Stimulated activated CD4-positive, alpha-beta T cell treated with anti-CD3 and anti-CD28 coated beads, Interleukin-12 subunit alpha, Interleukin-12 subunit beta, amount 100 ng/mL, for 48 hours (primary cell): ENCODE results near the gene COG2.
"Not testable (repeated sequence)": the region's sequence is repeated elsewhere in the genome, so short reads cannot be mapped to it uniquely, and the experiment has no call there.

Experiments
- DNase-seq, 3 donors: peaks; one replicate each; pipeline ENCODE4 v3.0.0-alpha.2; 2020; ENCODE audit warnings: low read depth in 2 of 3, low spot score in 1 of 3

Gene COG2

DNA sequence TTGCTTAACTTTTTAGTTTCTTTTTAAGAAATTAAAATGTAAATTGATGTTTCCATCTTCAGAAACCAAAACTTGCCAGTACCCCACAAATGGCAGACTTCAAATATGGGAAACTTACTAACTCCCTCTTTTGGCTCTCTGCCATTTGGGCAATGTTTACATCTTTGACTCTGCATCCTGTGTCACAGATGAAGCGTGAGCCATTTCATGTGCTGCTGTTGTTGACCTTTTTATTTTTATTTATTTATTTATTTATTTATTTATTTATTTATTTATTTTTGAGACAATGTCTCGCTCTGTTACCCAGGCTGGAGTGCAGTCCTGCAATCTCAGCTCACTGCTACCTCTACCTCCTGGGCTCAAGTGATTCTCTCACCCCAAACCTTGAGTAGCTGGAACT, 16.0 kb upstream of the COG2 start:
- no peak for DNase-seq

DNA sequence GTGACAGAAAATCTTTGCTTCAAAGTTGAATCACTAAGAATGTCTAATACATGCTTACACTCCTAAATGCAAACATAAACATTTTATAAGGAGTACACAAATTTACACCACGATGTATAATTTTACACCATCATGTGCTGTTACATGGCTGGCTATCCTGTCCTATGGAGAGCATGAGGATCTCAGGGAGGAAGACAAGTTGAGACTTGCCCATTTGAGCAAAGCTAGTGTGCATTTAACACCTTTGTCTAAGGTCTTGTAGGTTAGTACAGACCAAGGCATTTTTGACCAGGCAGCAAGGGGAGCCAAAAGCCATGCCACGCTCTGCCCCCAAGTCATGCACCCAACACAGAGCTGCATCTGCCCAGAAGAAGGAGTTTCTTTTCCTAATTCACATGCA, 14.5 kb upstream of the COG2 start:
- no peak for DNase-seq

DNA sequence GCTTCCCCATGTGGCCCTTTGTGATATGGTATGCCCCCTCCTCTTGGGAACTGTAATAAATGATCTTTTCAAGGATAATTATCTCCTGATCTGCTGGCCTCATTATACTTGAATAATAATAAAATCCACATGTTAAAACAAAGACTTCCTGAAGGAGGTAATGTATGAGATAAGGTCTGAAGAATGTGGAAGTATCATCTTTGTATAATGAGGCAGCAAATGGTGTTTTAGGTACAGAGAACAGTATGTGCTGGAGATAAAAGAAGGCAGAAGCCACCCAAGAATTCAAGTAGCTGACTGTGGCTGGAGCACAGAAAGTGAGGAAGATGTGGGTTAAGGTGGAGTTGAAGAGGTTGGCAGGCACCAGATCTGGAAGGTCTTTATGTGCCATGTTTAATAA, 12.8 kb upstream of the COG2 start:
- DNase-seq = no peak

DNA sequence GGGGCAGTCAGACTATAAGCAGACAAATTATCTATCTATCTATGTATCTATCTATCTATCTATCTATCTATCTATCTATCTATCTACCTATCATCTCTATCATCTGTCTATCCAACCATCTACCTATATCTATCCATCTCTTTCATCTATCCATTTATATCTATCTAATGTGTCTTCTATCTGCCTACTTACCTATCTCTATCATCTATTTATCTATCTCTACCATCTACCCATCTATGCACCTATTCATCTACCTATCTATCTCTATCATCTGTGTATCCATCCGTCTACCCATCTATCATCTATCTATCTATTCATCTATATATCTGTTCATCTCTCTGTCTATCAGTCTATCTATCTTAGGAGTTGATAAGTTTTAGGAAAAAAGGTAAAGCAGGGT, 10.8 kb upstream of the COG2 start:
- no peak for DNase-seq

DNA sequence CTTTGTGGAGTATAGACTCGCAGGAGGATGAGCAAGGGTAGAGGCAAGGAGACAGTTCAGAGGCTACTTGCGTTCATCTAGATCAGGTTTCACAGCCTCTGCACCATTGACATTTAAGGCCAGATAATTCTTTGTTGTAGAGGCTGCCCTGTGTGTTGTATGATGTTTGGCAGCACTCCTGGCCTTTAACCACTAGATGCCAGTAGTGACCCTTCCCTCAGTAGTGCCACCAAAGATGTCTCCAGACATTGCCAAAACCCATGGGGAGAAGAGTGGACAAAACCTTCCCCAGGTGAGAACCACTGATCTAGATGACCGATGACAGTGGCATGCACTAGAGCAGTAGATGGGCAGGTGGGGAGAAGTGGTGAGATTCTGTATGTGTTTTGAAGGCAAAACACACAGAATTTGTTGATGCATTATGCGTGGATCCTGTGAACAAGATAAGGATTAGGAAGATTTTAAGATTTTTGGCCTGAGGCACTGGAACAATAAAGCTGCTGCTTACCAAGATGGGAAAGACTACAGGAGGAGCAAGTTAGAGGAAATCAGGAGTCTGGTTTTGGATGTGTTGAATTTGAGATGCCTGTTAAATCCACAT, 9.9 kb upstream of the COG2 start:
- DNase-seq = no peak

DNA sequence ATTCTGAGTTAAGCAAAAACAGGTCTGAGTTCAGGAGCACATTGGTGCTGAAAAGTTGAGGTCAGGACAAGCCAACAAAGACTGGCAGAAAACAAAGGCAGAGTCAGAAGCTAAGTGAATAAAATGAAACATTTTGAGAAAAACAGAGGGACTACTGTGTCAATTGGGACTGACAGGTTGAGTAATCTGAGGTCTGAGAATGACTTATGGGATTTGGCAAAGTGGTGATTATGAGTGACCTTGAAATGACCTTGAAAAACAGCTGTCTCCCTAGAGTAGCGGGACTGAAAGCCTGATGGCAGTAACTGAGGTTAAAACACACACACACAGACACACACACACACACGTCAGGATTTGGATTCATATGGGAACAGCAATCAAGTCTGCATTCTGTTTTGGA, 8.8 kb upstream of the COG2 start:
- no peak for DNase-seq

DNA sequence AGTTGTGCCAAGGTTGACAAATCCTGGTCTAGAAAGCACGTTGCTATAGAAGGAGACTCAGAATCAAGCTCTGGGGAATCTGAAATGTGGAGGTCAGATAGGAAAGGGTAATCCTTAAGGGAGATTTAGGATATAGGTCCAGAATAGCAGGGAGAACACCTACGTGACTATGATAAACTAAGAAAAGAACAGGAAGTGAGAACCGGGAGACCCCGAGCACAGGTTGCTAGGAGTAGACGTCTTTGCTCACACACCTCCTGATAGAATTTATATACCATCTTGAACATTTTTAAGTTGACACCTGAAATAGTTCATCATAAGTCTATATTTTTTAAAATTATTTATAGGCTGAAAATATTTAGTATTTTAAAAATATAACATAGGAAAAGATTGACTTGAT, 7.9 kb upstream of the COG2 start:
- no peak for DNase-seq

DNA sequence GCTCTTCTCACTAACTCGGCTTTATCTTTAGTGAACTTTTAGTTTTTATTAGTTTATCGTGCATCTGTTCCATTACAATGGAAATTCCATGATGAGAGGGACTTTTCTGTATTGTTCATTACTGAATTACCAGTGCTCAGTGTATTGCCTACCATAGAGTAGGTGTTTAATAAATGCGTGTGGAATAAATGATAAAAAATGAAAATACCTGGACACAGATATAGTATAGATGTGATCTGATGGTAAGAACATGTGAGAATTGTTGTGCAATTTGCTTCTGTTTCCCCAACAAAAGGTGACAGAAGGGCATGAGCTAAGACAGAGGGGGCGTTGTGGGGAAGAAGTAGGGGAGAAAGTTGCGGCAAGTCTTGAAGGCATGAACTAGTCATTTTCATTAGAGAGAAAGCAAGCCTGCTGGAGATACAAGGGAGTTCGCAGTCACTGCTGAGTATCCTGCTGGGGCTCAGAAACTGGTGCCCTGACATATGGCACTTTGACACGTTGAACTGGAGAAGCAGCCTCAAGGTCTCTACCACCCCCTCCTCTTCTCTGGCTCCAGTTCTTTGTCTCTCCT, 5.6 kb upstream of the COG2 start:
- DNase-seq = no peak

DNA sequence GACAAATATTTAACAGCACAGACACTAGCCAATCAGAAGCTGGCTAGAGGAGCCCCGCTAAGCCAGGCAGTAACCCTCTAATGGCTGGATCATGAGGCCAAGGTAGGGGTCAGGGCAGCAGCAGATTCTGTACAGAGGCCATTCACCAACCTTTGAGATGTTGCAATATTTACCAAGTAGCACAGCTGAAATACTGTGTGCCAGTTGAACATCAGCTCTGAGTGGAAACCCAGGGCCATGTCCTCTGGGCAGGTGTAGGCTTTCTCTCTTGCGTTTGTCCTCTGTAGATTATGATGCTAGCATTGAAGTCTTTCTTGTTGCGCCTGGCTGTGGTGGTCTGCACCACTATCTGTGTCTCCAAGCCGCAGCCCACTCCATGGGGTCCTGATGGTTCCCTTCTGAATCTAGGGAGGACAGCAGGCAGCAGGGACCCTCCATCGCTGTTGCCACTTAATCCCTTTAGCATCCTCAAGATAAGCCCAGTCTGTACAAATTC, 2.5 kb upstream of the COG2 start:
- DNase-seq = no peak

DNA sequence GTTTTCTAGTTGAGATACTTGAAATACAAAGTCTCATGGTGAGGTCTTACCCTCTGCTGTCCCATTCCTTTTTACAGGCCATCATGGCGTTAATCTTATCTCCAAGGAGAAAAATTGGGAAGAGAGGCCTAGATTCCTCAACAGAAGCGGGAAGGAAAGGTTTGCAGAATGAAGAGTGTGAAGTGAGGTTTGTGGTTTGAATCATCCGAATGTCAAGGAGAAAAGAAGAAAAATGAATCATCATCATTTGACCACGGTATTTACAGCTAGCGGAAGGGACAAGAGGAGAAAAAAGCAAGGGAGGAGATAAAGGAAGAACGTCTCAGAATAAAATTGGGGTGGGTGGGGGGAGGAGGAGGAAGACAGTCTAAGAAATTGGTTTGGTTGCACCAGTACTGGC, 935 bp upstream of the COG2 start:
- no peak for DNase-seq

DNA sequence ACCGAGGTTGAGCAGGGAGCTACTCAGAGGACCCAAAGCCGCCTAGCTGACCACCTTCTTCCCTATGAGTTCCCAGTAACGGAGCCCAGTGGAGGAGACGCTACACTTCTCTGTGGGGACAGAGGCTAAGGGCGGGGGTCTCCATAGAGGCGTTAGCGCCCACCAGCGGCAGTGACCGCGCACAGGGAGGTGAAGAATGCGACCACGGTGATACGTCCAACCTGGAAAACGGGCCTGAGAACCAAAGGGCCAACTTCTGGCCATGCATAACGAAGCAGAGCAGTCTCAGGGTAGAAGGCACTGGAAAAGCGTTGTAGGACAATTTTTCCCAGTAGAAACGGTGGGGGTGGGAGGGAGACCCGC, 400 bp upstream of the COG2 start:
- no peak for DNase-seq

DNA sequence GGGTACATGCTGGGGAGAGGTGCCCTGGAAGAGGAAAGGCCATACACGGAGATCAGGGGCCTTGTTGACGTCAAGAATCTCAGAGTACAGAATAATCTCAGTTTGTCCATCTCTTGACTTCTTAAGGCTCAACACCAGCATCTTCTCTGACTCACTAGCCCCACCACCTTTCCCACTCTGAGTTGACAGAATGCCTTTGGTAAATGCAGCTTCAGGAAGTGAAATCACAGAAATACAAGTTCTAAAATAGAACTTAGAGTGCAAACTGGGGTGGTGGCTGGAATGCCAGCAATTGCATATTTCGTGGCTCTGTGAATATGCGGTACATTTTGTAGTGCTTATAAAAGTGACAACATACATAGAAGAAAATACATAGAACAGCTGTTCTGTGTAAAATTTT, 1.6 kb downstream of the COG2 start:
- no peak for DNase-seq

DNA sequence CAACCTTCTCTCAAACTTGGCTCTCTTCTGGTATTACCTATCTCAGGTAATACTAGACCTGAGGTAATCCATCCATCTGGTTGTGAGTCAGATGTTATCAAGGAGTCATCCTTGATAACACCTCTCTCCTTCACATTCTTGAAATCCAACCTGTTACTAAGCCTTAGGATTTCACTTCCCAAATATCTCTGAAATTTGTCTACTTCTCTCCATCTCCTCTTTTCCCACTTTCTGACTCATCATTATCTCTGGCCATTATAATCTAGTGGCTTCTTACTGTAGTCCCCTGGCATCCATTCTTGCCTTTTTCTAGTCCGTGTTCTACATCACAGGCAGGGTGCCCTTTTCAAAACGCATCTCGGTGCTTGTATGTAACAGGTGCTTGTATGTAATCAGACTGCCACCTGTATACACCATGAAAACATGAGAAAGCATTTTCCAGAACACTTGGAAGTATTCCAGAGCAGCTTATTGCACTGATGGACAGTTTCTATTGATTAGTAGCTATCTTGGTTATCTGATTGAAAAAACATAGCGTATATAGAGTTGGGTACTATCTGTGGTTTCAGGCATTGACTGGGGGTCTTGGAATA, 4.5 kb downstream of the COG2 start:
- DNase-seq = no peak

DNA sequence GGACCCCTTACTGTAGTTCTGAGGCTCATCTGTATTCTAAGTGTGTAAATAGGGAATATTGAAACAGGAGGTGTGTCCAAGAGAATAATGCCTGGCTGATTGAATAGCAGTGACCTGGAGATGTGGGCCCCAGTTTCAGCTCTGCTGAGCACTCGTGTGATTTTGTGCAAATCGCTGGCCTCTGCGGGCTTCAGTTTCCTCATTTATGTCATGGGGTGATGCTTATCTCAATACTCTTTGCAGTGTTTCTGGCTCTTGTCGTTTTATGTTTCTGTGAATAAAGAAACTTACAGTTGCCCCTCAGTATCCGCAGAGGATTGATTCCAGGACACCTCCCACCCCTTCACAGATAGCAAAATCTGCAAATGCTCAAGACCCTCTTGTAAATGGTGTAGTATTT, 5.0 kb downstream of the COG2 start:
- DNase-seq = no peak

DNA sequence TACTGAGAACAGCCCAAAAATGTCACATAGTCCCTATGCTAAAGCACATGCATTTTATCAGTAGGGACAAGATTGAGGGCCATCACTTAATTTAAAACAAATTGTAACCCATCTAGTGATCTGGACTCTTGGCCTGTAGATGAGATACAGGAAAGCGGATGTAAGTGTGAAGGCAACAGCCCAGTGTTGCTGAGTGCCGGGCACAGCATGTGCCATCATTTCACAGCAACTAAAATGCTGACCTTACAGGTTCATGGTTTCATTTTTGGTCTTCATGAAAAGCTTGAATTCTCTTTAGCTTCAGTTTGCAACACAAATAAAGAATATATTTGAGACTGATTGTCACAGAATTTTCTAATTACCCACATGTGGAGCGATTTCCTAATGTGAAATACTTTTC, 5.8 kb downstream of the COG2 start:
- DNase-seq = no peak

DNA sequence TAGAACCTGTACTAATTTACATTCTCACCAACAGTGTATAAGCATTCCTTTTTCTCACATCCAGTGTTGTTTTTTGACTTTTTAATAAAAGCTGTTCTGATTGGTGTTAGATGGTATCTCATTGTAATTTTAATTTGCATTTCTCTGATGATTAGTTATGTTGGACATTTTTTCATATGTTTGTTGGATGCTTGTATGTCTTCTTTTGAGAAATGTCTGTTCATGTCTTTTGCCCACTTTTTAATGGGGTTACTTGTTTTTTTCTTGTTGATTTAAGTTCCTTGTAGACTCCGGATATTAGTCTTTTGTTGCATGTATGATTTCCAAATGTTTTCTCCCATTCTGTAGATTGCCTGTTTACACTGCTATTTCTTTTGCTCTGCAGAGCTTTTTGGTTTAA, 8.0 kb downstream of the COG2 start:
- DNase-seq = no peak

DNA sequence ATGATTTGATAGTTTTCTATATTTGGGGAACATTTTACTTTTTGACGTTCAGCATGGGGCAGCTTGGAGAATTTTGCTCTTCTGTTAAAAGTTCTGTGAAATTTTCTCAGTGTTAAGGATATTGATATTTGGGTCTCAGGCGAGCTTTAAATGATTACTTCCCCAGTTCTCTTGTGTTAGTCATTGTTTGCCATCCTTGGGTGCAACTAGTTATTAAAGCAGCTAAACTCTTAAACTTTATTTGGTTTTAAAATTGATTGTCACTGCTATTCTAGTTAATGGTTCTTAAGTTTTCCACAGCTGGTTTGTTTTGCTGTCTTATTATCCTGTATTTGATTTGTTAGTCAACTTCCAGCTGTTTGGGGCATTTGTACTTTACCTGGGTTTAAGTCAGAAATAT, 9.0 kb downstream of the COG2 start:
- no peak for DNase-seq

DNA sequence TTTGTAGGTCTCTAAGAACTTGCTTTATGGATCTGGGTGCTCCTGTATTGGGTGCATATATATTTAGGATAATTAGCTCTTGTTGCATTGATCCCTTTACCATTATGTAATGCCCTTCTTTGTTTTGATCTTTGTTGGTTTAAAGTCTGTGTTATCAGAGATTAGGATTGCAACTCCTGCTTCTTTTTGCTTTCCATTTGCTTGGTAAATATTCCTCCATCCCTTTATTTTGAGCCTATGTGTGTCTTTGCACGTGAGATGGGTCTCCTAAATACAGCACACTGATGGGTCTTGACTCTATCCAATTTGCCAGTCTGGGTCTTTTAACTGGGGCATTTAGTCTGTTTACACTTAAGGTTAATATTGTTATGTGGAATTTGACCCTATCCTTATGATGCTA, 14.4 kb downstream of the COG2 start:
- not testable (repeated sequence) for DNase-seq

DNA sequence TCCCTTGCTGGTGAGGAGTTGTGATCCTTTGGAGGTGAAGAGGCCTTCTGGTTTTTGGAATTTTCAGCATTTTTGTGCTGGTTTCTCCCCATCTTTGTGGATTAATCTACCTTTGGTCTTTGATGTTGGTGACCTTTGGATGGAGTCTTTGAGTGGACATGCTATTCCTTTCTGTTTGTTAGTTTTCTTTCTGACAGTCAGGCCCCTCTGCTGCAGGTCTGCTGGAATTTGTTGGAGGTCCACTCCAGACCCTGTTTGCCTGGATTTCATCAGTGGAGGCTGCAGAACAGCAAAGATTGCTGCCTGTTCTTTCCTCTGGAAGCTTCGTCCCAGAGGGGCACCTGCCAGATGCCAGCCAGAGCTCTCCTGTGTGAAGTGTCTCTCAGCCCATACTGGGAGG, 15.8 kb downstream of the COG2 start:
- not testable (repeated sequence) for DNase-seq

DNA sequence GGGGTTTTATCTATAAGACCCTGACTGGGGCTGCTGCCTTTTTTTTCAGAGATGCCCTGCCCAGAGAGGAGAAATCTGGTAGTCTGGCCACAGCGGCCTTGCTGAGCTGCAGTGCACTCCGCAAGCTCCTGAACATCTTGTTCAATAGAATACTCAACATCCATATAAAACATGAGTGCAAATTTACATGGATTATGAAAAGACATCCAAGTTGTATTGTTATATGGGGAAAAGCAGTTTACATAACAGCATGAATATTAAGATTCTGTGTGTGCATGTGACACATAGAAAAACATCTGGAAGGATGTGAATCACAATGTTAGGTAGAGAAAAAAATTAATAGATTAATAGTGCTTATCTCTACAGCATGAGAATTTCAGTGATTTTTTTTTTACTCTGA, 16.4 kb downstream of the COG2 start:
- no peak for DNase-seq

DNA sequence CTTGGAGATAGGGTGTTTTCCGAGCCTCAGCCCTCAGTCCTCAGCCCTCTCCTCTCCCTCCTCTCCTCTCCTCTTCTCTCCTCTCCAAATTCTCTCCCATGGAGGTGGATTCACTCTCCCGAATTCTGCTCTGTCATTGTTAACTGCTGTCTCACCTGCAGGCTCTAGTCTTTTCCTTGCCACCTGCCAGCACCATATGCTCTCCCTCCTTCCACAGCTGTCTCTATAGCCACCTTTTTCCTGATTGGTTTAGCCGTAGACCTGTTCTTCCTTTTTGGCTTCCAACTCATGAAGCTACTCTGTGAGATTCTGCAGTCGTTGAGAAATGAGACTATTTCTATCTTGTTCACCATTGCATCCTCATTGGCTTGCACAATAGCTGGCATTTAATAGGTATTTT, 19.7 kb downstream of the COG2 start:
- DNase-seq = no peak

DNA sequence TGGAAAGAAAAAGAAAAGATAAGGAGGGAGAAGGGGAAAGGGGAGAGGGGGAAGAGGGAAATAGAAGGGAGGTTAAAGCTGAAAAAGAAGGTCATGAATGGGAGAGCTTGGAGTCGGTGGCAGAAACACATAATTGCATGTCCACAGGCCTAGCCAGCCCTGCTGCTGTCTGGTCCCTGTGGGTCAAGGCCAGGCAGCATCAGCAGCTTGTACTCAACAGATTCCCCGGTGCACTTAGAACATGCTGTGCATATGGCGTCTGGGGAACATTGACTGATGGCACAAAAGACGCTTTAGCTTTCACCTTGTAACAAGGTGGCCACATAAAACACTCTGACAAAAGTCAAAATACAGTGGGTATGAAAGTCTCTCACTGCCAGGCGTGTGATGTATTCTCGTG, 25.9 kb downstream of the COG2 start:
- no peak for DNase-seq

DNA sequence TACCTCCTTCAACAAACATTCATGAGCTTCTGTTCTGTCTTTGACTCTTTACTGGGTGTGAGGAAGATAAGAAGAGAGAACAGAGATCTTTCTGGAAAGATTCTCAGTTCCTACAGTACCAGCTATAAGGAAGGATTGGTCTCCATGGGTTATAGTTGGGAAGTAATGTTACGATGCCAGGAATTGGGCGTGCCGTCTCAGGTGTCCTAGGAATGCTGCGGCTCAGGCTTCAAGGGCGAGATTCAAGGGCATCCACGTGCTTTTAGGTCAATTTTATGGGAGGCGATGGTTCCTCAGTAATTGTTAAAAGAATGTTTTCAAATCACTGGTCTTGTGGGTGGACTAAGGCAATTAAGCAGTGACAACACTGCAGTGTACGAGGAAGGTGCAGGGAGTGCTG, 27.3 kb downstream of the COG2 start:
- no peak for DNase-seq
